T-helper 2 cell (primary cell): Measurements from ENCODE around the gene PVALB.
"Not testable (repeated sequence)": the region's sequence is repeated elsewhere in the genome, so short reads cannot be mapped to it uniquely, and the experiment has no call there.

Source experiments
- DNase-seq, 5 experiments: peaks; one replicate each; pipeline versions ENCODE4 v3.0.0 to v3.0.0-alpha.2; 2012 to 2022

Gene PVALB

GRCh38 chr22:36754881-36755280 lies 62.0 kb downstream of the PVALB start:
- not testable (repeated sequence) for DNase-seq

DNA sequence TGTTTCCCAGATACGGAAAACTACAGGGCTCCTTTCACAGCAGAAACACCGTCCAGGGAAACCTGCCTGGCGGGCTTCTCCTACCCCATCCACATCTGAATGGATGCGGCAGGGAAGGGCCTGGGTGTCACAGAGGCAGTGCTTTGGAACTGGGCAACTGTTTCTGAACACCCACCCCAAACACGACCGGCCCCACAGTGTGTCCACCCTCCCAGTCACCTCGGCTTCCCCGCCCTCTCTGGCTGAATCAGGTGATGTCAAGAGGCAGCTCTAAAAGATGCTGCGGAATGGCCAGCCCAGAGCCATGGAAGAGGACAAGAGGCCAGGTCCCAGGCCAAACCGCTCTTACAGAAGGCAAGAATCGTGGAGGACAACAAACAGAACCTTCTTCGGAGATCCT lies 62.9 kb downstream of the PVALB start:
- no peak for DNase-seq

GRCh38 chr22:36753120-36753802 lies 63.6 kb downstream of the PVALB start:
- DNase-seq, result no peak
